ENCODE measurements around the gene MYBPHL. TPM values are rescaled to one million over a fixed set of nuclear protein-coding genes. Genes with fewer than 3 reads are reported as not detected.

The MYBPHL gene
- total and polyA plus RNA-seq, 2 of the 13 experiments (the other 11 are each of a cell fraction or from before 2014, with no cell fraction given): 3.7 to 3.8 TPM

DNA sequence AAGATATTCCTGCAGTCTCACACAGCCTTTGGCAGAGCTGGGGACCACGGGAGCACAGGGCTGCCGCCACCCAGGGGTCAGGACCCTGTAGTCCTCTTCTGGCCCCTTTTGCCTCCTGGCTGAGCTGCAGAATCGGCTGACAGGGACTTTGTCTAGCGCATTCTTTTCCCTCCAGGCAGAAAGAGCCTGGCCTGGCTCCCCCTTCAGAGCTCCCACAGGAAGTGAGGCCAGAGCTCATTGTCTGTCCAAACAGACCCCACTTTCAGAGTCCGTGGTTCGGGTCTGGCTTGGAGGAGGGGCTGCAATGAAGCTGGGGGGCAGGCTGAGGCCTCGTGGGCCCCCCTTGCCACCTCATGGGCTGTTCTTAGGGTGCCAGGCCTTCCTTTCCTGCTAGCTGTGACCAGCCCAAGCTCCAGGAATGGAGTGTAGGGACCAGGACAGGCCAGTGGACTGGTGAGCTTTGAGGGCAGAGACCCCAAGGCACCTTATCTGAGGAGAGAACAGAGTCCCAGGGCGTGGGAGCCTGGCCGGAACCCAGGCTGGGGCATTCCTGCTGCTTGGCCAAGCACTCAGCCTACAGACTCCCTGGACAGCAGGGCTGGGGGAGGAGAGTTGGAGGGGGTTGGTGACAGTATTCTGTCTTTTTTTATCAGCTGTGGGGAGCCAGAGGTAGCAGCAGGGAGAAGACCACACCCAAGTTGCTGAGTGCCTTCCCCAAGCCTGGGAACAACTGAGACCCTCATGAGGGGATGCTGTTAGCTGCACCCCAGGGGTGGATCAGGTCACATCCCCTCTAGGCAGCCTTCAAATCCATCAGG lies 52.8 kb downstream of the MYBPHL start (continued):
- TF ChIP-seq, protein P1, sequence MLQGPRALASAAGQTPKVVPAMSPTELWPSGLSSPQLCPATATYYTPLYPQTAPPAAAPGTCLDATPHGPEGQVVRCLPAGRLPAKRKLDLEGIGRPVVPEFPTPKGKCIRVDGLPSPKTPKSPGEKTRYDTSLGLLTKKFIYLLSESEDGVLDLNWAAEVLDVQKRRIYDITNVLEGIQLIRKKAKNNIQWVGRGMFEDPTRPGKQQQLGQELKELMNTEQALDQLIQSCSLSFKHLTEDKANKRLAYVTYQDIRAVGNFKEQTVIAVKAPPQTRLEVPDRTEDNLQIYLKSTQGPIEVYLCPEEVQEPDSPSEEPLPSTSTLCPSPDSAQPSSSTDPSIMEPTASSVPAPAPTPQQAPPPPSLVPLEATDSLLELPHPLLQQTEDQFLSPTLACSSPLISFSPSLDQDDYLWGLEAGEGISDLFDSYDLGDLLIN (CRISPR knock-in tag; IDR thresholded peaks at IDR 0.05; ENCODE audit: borderline replicate concordance): no peak
- TF ChIP-seq SIN3A (IDR thresholded peaks at IDR 0.05; ENCODE audit: borderline replicate concordance, low read depth, low read length) (0 out of 2 replicates have a peak, but pooled peaks have one; percentile 32), DR1 (CRISPR knock-in tag; IDR thresholded peaks at IDR 0.05) (peak; percentile 23; the same call in 1 of the 2 replicates), ZMYM4 (CRISPR knock-in tag; IDR thresholded peaks at IDR 0.05) (peak; percentile 11; the same call in 1 of the 2 replicates), ZBTB7A (CRISPR knock-in tag; IDR thresholded peaks at IDR 0.05) (peak; percentile 40; the same call in 1 of the 2 replicates), REPIN1 (CRISPR knock-in tag; IDR thresholded peaks at IDR 0.05; ENCODE audit: borderline replicate concordance, low read depth) (no peak), NFYB (CRISPR knock-in tag; IDR thresholded peaks at IDR 0.05) (no peak), NONO (IDR thresholded peaks at IDR 0.05) (no peak), NONO (CRISPR knock-in tag; conservative IDR thresholded peaks at IDR 0.05) (peak; percentile 65; the same call in 1 of the 2 replicates), SPEN (CRISPR knock-in tag; IDR thresholded peaks at IDR 0.05; ENCODE audit: low read depth) (peak; percentile 48; the same call in 1 of the 2 replicates), ZNF7 (CRISPR knock-in tag; IDR thresholded peaks at IDR 0.05) (no peak), CBFB (CRISPR knock-in tag; IDR thresholded peaks at IDR 0.05) (no peak), IRX3 (CRISPR knock-in tag; IDR thresholded peaks at IDR 0.05; ENCODE audit: borderline replicate concordance, low read depth) (no peak), ETV5 (CRISPR knock-in tag; IDR thresholded peaks at IDR 0.05; ENCODE audit: borderline replicate concordance) (peak; percentile 81; the same call in 1 of the 2 replicates)
- TF ChIP-seq, protein P2, sequence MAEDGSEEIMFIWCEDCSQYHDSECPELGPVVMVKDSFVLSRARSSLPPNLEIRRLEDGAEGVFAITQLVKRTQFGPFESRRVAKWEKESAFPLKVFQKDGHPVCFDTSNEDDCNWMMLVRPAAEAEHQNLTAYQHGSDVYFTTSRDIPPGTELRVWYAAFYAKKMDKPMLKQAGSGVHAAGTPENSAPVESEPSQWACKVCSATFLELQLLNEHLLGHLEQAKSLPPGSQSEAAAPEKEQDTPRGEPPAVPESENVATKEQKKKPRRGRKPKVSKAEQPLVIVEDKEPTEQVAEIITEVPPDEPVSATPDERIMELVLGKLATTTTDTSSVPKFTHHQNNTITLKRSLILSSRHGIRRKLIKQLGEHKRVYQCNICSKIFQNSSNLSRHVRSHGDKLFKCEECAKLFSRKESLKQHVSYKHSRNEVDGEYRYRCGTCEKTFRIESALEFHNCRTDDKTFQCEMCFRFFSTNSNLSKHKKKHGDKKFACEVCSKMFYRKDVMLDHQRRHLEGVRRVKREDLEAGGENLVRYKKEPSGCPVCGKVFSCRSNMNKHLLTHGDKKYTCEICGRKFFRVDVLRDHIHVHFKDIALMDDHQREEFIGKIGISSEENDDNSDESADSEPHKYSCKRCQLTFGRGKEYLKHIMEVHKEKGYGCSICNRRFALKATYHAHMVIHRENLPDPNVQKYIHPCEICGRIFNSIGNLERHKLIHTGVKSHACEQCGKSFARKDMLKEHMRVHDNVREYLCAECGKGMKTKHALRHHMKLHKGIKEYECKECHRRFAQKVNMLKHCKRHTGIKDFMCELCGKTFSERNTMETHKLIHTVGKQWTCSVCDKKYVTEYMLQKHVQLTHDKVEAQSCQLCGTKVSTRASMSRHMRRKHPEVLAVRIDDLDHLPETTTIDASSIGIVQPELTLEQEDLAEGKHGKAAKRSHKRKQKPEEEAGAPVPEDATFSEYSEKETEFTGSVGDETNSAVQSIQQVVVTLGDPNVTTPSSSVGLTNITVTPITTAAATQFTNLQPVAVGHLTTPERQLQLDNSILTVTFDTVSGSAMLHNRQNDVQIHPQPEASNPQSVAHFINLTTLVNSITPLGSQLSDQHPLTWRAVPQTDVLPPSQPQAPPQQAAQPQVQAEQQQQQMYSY (CRISPR knock-in tag; IDR thresholded peaks at IDR 0.05): no peak; the same call in 1 of the 2 replicates
- TF ChIP-seq, protein P3, sequence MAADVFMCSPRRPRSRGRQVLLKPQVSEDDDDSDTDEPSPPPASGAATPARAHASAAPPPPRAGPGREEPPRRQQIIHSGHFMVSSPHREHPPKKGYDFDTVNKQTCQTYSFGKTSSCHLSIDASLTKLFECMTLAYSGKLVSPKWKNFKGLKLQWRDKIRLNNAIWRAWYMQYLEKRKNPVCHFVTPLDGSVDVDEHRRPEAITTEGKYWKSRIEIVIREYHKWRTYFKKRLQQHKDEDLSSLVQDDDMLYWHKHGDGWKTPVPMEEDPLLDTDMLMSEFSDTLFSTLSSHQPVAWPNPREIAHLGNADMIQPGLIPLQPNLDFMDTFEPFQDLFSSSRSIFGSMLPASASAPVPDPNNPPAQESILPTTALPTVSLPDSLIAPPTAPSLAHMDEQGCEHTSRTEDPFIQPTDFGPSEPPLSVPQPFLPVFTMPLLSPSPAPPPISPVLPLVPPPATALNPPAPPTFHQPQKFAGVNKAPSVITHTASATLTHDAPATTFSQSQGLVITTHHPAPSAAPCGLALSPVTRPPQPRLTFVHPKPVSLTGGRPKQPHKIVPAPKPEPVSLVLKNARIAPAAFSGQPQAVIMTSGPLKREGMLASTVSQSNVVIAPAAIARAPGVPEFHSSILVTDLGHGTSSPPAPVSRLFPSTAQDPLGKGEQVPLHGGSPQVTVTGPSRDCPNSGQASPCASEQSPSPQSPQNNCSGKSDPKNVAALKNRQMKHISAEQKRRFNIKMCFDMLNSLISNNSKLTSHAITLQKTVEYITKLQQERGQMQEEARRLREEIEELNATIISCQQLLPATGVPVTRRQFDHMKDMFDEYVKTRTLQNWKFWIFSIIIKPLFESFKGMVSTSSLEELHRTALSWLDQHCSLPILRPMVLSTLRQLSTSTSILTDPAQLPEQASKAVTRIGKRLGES (CRISPR knock-in tag; IDR thresholded peaks at IDR 0.05; ENCODE audit: borderline replicate concordance): no peak
- TF ChIP-seq, protein P4, sequence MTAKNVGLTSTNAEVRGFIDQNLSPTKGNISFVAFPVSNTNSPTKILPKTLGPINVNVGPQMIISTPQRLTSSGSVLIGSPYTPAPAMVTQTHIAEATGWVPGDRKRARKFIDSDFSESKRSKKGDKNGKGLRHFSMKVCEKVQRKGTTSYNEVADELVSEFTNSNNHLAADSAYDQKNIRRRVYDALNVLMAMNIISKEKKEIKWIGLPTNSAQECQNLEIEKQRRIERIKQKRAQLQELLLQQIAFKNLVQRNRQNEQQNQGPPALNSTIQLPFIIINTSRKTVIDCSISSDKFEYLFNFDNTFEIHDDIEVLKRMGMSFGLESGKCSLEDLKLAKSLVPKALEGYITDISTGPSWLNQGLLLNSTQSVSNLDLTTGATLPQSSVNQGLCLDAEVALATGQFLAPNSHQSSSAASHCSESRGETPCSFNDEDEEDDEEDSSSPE (CRISPR knock-in tag; IDR thresholded peaks at IDR 0.05): peak; percentile 48; the same call in 1 of the 2 replicates
- TF ChIP-seq, protein P5, sequence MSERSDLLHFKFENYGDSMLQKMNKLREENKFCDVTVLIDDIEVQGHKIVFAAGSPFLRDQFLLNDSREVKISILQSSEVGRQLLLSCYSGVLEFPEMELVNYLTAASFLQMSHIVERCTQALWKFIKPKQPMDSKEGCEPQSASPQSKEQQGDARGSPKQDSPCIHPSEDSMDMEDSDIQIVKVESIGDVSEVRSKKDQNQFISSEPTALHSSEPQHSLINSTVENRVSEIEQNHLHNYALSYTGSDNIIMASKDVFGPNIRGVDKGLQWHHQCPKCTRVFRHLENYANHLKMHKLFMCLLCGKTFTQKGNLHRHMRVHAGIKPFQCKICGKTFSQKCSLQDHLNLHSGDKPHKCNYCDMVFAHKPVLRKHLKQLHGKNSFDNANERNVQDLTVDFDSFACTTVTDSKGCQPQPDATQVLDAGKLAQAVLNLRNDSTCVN (CRISPR knock-in tag; IDR thresholded peaks at IDR 0.05; ENCODE audit: borderline replicate concordance): no peak
